SH-SY5Y (cell line): ENCODE measurements around the gene CTIF.

Experiments
- GATA2 ChIP-seq: IDR thresholded peaks from 2 replicates; pipeline ENCODE4 v1.6.1; 2011; ENCODE audit warnings: mild to moderate bottlenecking, low read depth, low read length
- GATA3 ChIP-seq: IDR thresholded peaks from 2 replicates; pipeline ENCODE4 v1.6.1; 2011; ENCODE audit warnings: low read depth, mild to moderate bottlenecking, low read length, moderate library complexity

DNA sequence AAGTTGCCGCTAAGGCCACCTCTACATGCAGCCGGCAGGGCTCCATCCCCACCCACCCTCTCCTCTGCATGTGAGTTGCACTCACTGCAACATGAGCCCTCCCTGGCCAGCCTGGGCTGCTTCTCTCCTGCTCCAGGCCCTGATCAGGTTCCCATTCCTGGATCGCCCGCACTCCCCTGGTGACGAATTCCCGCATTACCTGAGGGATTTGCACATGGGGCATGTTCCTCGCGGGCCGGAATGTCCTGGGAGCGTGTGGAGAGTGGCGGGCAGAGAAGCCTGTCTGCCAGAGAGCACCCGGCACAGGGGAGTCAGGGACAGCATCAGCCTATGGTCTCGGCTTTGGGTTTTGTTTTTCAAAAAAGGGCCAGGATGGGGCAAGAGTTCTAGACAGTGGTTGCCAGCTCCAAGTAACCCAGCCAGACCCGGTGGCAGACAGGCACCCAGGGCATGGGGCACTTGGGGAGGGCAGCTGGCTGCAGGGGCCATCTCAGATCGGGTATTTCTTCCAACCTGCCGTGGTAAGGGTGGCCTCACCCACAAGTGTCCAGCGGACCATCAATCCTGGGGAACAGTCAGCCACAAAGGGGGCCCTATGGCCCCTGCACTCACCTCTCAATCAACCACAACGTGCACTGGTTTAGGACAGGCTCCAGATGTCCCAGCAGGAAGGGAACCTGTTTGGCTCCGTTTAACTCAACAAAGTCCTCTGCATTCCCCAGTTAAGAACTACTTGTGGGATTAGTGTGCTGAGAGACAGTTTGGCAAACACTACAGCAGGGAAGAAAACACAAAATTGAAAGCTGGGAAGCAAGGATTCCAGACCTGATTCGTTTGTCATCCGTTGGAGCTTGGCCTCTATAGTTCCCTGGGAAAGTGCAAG is 224.2 kb downstream of the CTIF start:
- TF ChIP-seq GATA2 = no peak
- no peak for TF ChIP-seq GATA3
